GM21515 (cell line): ENCODE data around the gene PEBP1.

Experiments
- ATAC-seq: cut with Tn5 transposase; IDR thresholded peaks from one replicate; pipeline ENCODE4 v1.9.1; 2021; ENCODE audit not compliant: unreplicated experiment

Gene PEBP1

DNA sequence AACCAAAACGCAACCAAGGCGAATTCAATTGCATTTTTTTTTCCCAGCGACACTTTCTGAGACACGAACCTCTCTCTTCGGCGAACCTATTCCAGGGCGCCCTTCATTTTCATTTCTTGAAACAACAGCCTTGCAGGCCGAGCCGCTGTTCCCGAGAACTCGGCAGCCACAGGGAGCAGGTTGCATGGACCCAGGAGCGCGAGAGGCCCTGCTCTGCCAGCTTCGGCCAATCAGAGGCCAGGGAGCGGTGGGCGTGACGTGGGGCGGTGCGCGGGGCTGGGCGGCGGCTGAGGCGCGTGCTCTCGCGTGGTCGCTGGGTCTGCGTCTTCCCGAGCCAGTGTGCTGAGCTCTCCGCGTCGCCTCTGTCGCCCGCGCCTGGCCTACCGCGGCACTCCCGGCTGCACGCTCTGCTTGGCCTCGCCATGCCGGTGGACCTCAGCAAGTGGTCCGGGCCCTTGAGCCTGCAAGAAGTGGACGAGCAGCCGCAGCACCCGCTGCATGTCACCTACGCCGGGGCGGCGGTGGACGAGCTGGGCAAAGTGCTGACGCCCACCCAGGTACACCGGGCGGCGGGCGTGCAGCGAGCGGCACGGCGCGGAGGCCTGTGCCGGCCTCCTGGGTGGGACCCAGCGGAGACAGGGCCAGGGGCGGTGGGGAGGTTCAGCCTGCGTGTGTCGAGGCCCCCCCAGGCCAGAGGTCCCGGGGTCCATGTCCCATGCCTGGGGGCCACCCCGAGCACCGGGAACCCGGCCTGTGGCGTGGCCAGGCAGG is at the start of gene PEBP1:
Gene PEBP1, plus strand, starts transcription at position 337 of the 771 bp plus-strand sequence. Its CDS starts 86 bp downstream, at position 423.
- ATAC-seq = peak; percentile 98

DNA sequence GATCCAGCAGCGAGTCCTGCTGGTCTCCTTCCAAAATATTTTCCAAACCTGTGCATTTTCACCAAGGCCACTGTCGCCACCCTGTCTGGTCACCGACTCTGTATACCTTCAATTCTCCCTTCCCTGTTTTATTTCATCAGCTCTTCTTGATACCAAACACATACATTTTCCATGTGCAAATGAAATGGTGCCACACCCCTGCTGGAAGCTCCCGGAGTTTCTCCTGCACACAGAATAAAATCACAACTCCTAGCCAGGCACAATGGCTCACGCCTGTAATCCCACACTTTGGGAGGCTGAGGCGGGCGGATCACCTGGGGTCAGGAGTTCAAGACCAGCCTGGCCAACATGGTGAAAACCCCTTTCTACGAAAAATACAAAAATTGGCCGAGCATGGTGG is 46.1 kb upstream of the PEBP1 start:
- ATAC-seq = no peak

DNA sequence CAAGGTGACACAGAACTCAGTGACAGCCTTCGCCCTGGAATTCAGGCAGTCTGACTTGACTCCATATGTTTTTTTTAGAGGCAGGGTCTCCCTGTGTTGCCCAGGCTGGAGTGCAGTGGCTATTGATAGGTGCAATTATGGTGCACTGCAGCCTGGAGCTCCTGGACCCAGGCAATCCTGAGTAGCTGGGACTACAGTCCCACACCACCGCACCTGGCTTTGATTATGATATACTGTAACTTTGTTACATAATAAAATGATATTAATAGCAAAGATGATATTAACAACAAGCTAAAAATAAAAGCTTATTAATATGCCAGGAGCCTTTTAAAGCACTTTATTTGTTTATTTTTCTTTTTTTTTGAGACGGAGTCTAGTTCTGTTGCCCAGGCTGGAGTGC is 41.9 kb upstream of the PEBP1 start:
- no peak for ATAC-seq

DNA sequence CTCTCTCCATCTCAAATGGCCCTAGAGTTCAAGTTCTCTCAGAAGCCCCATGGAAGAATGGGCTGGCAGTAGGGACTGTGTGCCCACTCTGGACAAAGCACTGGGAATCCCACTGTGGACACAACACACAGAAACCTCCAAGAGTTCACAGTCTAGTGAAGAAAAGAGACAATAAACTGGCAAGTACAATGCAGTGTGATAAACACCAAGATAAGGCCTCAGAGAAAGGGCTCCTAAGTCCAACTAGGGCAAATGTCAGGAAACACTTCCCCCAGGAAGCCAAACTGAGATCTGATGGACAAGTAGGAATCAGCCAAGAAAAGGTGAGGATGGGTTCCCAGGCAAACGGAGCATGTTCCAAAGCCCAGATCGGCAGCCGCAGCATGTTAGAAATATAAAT is 37.5 kb upstream of the PEBP1 start:
- no peak for ATAC-seq

DNA sequence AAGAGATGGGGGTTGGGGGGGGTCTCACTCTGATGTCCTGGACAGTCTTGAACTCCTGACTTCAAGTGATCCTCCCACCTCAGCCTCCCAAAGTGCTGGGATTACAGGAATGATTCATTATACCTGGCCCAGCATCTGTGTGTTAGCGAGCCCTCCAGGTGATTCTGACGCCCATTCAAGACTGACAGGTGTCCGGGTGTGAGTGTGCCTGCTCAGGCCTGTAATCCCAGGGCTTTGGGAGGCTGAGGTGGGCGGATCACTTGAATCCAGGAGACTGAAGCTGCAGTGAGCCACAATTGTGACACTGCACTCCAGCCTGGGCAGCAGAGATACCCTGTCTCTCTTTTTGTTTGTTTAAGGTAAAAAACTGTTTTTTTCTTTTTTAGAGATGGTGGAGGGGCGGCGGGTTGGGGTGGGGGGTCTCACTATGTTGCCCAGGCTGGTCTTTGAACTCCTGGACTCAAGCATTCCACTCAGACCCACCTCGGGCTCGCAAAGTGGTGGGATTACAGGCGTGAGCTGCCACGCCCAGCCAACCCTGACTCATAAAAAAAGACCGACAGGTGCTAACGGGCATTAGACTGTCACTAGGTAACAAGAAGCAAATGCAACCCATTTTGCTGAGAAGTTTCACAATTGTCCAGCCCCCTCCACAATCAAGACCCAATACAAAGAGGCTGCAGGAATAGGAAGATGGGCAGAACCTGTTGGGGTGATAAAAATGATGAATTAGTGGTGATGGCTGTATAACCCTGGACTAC is 36.8 kb upstream of the PEBP1 start:
- no peak for ATAC-seq

DNA sequence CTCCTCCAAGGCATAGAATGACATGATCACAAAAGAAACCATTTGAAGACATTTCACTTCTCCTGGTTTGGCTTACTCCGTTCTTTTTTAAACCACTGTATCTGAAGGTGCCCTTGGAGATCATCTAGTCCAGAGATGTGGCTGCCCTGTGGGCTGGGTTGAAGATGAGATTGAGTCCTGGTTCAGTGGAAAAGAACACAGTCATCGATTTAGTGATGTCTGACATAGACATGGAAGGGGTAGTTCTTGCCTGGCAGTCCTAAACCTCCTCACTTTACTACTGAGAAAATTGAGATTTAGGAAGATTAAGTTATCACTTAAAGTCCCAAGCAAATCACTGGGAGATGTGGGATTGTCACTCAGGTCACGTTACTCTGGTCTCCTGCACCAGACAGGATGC is 34.9 kb upstream of the PEBP1 start:
- ATAC-seq = no peak

DNA sequence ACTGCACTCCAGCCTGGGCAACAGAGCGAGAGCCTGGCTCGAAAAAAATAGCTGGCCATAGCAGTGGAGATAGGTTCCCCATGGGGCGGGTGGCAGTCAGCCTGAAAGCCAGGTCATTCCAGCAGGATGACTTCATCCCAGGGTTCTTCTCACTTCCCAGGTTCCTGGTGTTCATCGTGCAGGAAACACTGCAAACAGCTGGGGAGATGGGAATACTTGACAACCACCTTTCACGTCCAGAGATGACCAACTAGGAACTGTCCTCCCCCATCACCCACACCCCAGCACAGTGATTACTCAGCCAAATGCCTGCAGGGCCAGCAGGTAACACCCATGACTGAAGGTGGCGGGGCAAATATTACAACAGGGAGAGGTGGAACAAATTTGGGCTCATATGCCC is 33.9 kb upstream of the PEBP1 start:
- ATAC-seq = no peak

DNA sequence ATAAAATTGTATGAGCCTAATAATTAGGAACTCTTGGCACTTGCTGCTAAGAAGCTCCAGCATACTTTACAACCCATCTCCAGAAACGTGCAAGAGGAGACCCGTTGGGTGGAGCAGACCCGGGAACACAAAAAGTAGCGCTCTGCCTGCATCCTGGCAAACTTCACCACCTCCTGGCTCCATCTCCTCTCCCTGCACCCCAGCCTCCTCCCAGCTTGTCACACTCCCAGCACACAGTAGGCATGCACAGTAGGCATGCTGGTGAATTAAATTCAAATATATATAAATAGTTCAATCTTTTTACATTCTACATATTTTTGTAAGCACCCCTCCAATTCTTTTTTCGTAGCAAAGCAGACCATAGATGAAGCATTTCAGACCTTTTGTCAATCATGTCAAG is 33.3 kb upstream of the PEBP1 start:
- ATAC-seq = no peak

DNA sequence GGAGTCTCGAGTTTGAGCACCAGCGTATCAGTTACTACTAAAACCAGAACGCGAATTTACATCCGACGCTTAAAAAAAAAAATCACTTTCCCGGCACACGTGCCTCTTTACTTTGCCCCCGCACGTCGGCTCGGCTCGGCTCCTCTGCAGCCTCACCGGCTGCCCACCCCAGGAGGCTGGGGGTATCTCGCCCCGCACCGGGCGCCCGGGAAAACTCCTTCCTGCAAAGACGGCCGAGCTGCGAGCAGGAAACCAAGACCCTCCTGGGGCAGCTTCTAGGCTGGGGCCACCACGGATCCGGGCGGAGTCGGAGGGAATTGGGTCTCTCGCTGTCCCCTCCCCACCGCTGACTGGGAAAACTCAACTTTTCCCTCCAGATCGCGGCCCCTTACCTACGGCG is 32.7 kb upstream of the PEBP1 start:
- no peak for ATAC-seq

DNA sequence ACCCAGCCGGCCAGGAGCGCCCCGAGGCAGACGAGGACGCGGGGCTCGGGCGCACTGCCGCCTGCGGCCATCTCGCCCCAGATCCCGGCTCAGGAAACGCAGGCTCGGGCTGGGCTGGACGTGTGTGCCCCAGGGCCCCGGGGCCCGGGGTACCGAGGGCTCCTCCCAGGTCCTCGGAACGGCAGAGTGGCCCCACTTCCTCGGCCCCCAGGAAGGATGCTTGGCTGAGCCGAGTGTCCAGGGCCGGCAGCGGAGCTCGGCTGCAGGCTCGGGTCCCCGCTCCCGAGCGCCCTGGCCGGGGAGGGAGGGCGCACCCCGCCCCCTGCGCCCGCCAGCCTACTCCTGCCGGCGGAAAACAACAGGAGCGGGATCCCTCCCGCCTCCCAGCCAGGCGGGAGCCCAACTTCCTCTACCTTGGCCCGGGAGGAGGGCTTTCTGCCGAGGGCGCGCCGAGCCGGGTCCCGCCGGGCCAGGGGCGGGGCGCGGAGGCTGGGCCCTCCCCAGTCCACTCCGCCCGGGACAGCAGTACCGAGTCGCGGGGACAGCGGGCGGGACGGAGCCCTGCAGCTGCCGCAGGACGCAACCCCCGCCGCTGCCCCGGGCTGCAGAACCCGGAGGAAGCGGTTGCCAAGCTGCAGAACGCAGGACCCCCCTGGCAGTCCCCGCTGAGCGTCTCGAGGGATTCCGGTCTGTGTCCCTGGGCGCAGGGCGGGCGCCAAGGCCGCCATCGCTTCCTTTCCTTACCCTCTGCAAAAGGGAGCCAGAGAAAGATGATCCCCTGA is 32.1 kb upstream of the PEBP1 start, which contains the start of gene VSIG10:
Gene VSIG10, minus strand, starts transcription at position 411 of the 782 bp plus-strand sequence. Its CDS starts 340 bp downstream, at position 71.
- ATAC-seq = peak; percentile 56

DNA sequence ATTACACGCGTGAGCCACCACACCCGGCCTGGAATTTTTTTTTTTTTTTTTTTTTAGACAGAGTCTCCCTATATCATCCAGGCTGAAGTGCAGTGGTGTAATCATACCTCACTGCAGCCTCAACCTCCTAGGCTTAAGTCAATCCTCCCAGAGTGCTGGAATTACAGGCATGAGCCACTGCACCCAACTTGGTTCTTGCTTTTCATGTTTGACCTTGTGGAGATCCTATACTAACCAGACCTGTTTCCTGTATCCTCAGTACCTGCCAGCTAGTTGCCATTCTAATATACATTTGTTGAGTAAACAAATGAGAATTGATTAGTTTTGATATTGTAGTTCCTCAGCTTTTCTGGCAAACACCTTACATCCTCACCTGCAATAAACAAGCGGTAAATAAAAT is 28.9 kb upstream of the PEBP1 start:
- ATAC-seq = no peak

DNA sequence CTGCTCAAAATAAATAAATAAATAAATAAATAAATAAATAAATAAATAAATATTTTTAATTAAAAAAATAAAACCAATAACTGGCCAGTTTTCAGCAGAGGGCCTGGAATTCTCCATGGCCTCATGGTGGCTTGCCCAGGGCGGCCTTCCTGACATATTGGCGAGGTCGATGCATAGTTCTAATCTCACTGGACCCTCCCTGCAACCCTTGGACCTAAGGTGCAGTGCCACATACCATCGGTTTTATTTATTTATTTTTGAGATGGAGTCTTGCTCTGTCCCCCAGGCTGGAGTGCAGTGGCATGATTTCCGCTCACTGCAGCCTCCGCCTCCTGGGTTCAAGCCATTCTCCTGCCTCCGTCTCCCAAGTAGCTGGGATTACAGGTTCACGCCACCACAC is 28.2 kb upstream of the PEBP1 start:
- no peak for ATAC-seq

DNA sequence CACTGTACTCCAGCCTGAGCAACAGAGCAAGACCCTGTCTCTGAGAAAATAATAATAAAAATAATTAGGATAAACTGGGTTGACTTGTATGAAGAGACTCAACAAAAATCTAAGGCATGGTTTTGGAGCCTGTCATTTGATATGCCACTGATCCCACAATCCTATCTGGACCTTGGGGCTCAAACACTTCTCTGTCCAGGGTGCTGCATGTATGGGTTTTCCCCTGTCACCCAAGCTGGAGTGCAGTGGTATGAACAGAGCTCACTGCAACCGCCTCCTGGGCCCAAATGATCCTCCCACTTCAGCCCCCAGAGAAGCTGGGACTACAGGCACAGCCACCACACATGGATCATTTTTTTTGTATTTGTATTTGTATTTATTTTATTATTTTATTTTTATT is 26.8 kb upstream of the PEBP1 start:
- ATAC-seq = no peak

DNA sequence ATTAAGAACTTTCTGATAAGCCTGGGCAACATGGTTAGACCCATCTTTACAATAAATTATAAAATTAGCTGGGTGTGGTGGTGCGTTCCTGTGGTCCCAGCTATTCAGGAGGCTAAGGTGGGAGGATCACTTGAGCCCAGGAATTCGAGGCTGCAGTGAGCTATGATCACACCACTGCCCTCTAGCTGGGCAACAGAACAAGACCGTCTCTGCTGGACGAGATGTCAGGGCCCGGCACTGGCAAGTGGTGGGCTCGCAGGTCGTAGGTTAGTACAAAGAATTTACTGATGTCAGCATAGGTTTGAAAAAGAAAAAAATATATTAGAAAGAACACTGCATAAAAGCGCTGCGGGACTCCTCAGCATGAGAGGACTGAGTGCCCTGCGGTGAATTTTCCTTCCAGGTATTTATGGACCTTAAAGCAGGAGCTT is 16.5 kb upstream of the PEBP1 start:
- ATAC-seq = no peak

DNA sequence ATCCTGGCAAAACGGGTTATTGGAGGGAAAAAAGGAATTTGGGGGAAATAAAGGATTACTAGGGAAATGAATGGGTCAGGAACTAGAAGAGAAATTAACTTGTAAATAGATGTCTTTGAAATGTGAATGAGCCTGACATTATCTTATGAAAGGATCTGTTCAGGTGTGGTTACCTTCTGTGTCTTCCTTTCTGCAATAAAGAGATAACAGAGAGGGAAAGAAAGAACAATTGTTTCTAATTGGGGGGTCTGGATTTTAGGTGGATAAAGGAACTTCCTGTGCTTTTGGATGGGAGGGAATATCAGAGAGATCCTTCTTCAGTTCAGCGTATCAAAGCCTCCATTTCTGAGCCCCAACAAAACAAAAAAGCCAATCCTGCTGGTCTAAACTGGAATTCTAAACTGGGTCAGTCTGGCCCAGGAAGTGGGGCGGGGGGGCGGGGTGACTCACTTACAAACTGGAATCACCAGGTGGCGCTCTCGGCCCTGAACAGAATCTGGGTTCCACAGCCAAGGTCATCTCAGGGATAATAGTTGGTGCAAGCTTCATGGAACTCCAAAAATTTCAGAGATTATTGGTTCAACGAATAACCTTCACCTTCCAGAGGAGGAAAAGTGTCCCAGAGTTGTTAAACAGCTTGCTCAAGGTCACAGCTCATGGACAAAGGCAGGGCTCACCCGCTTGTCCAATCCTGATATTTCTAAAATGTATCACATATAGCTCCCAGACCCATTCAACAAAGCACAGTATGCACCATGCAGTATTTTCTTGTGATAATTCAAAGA is 15.2 kb upstream of the PEBP1 start:
- peak; percentile 73 for ATAC-seq

DNA sequence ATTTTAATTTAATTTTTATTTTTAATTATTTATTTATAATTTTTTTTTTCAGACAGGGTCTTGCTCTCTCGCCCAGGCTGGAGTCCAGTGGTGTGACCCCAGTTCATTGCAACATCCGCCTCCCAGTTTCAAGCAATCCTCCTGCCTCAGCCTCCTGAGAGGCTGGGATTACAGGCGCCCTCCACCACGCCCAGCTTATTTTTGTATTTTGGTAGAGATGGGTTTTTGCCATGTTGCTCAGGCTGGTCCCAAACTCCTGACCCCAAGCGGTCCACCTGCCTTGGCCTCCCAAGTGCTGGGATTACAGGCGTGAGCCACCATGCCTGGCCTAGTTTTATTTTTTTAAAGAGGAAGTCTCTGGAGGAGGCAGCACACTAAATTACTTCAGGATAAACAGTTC is 13.7 kb upstream of the PEBP1 start:
- ATAC-seq = no peak

DNA sequence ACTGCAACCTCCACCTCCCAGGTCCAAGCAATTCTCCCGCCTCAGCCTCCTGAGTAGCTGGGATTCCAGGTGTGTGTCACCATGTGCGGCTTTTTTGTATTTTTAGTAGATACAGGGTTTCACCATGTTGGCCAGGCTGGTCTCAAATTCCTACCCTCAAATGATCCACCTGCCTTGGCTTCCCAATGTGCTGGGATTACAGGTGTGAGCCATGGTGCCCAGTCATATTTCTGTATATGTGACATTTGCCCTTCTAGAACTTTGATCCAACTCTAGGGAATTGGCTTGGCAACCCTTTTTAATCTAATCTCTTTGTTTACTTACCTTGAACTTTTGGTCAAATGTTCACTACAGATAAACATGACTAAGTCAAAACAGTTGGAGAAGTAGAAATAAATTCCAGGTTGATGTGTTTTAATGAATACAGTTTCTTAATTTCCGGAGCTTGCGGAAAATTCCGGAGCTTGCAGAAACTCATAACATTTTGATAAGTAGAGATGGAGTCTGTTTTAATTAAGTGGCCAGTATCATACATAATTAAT is 11.5 kb upstream of the PEBP1 start:
- no peak for ATAC-seq

DNA sequence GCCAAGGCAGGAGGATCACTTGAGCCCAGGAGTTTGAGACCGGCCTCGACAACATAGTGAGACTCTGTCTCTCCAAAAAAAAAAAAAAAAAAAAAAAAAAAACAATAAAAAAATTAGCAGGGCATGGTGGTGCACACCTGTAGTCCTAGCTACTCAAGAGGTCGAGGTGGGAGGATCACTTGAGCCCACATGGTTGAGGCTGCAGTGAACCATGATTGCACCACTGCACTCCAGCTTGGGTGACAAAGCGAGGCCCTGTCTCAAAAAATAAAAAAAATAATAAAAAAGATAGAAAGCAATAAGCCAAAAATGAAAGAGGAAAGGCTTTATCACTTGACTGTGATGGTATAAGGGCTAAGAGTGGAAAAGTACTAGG is 10.2 kb upstream of the PEBP1 start:
- ATAC-seq = no peak

DNA sequence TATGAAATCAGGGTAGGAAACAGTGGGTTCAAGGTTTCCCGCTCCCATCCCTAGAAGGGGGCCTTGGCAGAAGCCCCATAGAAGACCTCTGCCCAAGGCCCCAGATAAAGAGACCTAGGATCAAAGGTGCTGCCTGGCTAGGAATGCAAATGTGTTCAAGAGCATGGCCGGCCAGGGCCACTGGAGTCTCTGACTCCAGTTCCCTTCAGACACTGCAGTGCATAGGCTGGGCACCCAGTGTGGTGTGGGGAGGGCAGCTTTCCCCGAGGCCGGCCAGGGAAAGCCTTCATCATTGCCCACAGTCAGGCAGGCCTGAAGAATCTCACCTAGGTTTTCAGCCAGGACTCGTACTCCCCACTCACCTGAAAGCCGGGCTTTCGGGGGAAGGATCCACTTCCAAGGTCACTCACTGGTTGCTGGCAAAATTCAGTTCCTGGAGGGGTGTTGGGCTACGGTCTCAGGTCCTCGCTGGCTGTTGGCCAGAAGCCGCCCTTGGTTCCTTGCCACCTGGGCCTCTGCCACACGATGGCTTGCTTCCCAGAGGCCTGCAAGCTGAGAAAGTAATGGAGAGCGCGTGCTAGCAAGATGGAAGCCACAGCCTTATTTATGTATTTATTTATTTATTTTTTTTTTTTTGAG is 9.7 kb upstream of the PEBP1 start:
- no peak for ATAC-seq

DNA sequence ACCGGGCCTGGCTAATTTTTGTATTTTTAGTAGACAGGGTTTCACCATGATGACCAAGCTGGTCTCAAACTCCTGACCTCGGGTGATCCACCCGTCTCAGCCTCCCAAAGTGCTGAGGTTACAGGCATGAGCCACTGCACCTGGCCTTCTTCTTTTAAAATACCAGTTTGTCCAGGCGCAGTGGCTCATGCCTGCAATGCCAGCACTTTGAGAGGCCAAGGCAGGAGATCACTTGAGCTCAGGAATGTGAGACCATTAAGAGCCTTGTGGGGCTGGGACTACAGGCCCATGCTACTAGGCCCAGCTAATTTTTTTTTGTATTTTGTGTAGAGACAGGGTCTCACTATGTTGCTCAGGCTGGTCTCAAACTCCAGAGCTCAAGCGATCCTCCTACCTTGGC is 8.1 kb upstream of the PEBP1 start:
- ATAC-seq = no peak
